GM21576 (cell line): Measurements from ENCODE around the gene PKP4.

Experiments used
- ATAC-seq: cut with Tn5 transposase; IDR thresholded peaks from one replicate; pipeline ENCODE4 v1.9.1; 2021; ENCODE audit warnings: mild to moderate bottlenecking, moderate library complexity; ENCODE audit not compliant: unreplicated experiment

PKP4 gene

DNA sequence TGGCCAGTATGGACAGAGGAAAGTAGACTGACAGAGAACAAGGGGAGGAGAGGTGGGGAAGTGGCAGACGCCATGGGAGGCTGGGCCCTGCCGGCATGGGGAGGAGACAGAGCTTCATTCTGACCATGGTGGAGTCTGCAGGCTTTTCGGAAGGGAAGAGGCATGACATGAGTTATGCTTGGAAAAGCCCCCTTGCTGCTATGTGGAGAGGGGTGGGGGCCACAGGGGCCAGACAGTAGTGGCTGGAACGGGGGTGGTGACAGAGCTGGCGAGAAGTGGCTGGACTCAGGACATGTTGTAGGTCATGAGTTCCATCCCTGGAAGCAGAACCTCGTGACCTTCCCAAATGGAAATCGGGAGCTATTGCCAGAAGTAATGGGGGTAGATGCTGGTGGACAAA is 271.7 kb downstream of the PKP4 start:
- ATAC-seq = no peak

DNA sequence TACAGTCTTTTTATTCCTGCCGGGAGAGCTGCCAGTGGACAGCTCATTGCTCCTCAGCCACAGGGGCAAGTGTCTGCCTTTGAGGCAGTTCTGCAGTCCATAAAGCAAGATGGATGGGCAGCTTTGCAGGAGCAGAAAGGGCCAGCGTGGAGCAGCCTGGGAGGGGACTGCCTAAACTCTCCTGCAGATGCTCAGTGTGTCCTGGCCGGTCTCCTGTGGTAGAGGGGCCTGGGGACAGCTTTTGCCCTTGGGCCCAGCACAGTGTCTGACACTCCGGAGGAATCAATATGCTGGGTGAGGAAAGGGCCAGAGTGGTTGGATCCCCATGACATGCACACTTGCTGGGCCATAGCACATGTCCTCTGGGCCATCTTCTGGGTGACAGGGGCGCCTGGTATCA is 272.7 kb downstream of the PKP4 start:
- ATAC-seq = no peak

DNA sequence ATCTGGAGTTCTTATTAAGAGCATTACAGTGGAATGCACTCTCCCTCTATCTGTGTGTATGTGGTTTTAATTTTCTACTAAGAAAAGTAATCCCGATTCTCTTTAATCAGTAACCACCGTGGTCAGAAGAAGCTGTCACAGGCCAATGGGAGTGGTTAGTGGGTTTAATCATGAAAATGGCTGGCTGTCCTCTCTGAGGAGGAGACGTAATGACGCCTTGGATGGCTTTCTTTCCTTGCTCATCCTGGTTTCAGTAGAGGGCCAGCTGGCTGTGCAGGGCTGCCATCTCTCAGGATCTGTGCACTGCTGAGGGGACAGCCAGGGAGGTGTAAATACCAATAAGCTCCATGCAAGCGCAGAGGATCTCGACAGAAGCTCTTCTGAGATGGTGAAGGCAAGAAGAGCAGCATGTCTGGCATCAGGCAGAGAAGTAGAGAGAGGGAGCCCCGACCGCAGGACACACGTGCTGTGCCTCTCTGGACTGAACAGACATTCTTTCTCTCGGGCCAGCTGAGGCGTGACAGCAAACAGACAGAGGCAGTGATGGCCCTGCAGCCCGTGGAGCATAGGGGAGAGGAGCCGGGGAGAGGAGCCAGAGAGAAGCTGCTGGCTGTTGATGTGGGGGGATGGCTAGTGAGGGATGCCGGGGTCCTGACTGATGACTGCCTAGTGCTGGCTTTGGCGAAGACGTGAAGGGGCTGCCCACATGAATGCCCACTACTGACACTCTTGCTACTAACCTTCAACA is 273.3 kb downstream of the PKP4 start:
- no peak for ATAC-seq

GRCh38 chr2:158730621-158731140 is 273.9 kb downstream of the PKP4 start:
- ATAC-seq = no peak

DNA sequence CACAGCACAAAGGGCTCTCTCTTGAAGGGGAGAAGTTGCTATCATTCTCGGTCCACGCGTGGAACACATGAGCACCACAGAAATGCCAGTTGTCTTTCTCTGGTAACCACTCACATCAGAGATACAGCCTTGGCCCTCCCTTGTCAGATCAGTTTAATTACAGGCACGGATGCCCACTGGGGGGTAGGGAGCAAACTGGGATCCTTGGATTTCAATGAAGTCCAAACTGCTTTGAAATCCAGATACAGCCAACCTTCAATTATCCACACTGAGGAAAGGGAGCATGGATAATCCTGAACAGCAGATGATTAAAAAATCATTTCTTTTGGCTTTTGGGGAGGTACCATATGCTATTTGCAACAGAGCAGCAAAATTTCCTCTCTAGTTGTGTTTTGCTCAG is 274.6 kb downstream of the PKP4 start:
- no peak for ATAC-seq
